GM21367 (cell line): ENCODE measurements around the gene ICA1.
"Not testable (repeated sequence)": the region's sequence is repeated elsewhere in the genome, so short reads cannot be mapped to it uniquely, and the experiment has no call there.

Experiments used
- ATAC-seq: cut with Tn5 transposase; IDR thresholded peaks from one replicate; pipeline ENCODE4 v1.9.1; 2021; ENCODE audit not compliant: unreplicated experiment

Gene ICA1

GRCh38 chr7:8109196-8110022, 152.6 kb downstream of the ICA1 start:
- no peak for ATAC-seq

GRCh38 chr7:8105449-8106095, 156.4 kb downstream of the ICA1 start:
- no peak for ATAC-seq

- ATAC-seq, result no peak
These were observed 158.7 kb downstream of the ICA1 start for GRCh38 chr7:8103282-8103681.

GRCh38 chr7:8101292-8101691, 160.7 kb downstream of the ICA1 start:
- ATAC-seq, result not testable (repeated sequence)

- no peak for ATAC-seq
These were observed 167.5 kb downstream of the ICA1 start for GRCh38 chr7:8094164-8095140.

- ATAC-seq, result no peak
These were observed 169.8 kb downstream of the ICA1 start for GRCh38 chr7:8092140-8092539.

GRCh38 chr7:8089036-8089780, 172.8 kb downstream of the ICA1 start:
- no peak for ATAC-seq

GRCh38 chr7:8086239-8086638, 175.7 kb downstream of the ICA1 start:
- no peak for ATAC-seq

GRCh38 chr7:8085420-8085819, 176.5 kb downstream of the ICA1 start:
- no peak for ATAC-seq

- ATAC-seq, result no peak
These were observed 177.1 kb downstream of the ICA1 start for GRCh38 chr7:8084836-8085235.

GRCh38 chr7:8082762-8083161, 179.2 kb downstream of the ICA1 start:
- no peak for ATAC-seq

GRCh38 chr7:8078418-8078817, 183.5 kb downstream of the ICA1 start:
- no peak for ATAC-seq

GRCh38 chr7:8070451-8071180, 191.4 kb downstream of the ICA1 start:
- ATAC-seq, result no peak

- ATAC-seq, result no peak
These were observed 192.9 kb downstream of the ICA1 start for GRCh38 chr7:8068892-8069686.

- ATAC-seq, result no peak
These were observed 196.6 kb downstream of the ICA1 start for GRCh38 chr7:8065356-8065813.

- ATAC-seq, result no peak
These were observed 197.1 kb downstream of the ICA1 start for GRCh38 chr7:8064828-8065227.

GRCh38 chr7:8063706-8064297, 198.2 kb downstream of the ICA1 start:
- no peak for ATAC-seq

GRCh38 chr7:8063300-8063699, 198.7 kb downstream of the ICA1 start:
- not testable (repeated sequence) for ATAC-seq
